GM18526 (cell line): ENCODE measurements around the gene PCSK2.

ENCODE experiments used
- POLR2A ChIP-seq: IDR thresholded peaks from 3 replicates; pipeline ENCODE4 v1.6.1; 2011; ENCODE audit not compliant: insufficient read length; ENCODE audit errors: extremely low read depth

The PCSK2 gene

DNA sequence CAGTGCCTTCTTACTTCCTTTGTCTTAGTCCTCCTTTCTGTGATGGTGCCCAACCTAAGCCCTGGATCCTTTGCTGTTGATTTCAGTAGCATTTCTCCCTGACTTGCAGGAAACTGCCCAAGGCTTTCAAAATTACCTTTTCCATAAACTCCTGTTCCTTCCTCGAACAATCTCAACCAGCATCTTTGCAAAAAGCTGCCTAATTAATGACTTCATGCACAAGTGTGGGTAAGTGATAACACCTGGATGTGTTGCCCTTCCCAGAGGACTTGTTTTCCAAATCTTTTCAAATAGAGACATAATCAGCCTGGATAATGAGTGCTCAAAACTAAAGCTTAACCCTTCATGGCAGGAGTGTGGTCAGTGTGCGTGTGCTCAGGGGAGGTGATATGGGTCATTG is 118.0 kb downstream of the PCSK2 start:
- no peak for TF ChIP-seq POLR2A

DNA sequence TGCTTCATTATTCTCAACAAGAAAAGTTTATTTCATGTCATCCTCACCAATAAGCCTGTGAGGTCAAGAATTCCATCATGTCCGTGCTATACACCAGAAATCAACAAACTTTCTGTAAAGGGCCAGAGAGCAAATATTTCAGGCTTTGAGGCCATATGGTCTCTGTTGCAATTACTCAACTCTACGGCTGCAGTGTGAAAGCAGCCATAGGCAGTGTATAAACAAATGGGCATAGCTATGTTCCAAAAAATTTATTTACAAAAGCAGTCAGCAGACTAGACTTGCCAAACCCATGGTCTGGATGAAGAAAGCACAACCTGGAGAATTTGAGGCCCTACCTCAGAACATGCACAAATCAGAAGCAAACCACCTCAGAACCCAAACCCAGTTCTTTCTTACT is 118.5 kb downstream of the PCSK2 start:
- TF ChIP-seq POLR2A, result no peak

DNA sequence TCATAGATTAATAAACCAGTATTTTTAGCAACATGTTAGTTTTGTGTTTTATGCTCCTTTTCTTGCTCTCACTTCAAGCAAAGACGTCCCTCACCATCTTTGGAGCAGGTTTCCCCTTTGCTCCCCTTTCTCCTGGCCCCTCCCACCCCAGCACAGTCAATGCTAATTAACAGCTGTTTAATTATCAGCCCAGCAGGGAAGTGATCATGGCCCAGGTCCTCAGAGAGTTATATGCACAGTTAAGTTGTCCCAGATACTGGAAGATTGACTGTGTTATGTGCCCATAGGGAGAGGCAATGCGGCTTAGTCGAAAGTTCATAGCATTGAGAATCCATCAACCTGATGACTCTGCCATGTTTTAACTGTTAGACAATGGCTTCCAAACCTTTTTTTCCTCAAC is 123.5 kb downstream of the PCSK2 start:
- no peak for TF ChIP-seq POLR2A

GRCh38 chr20:17357238-17357637 is 130.4 kb downstream of the PCSK2 start:
- no peak for TF ChIP-seq POLR2A

- no peak for TF ChIP-seq POLR2A
These were observed 132.0 kb downstream of the PCSK2 start for GRCh38 chr20:17358854-17359253.

GRCh38 chr20:17364681-17365080 is 137.8 kb downstream of the PCSK2 start:
- no peak for TF ChIP-seq POLR2A

DNA sequence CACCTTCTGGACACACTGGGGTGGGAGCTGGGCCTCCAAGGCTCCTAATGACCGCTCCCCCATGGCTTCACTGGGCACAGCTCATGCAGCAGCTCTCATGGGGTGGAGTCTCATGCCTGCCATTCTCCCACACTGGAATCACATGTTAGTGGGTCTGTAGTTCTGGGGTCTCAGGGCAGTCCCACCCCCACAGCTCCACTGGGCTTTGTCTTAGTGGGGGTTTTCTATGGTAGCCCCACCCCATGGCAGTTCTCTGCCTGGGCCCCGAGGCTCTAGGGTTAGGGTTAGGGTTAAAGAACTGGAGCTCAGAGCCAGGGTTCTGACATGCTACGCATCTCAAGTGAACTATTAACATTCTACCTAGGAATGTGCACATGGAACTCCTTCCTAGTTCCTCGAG is 139.0 kb downstream of the PCSK2 start:
- no peak for TF ChIP-seq POLR2A

DNA sequence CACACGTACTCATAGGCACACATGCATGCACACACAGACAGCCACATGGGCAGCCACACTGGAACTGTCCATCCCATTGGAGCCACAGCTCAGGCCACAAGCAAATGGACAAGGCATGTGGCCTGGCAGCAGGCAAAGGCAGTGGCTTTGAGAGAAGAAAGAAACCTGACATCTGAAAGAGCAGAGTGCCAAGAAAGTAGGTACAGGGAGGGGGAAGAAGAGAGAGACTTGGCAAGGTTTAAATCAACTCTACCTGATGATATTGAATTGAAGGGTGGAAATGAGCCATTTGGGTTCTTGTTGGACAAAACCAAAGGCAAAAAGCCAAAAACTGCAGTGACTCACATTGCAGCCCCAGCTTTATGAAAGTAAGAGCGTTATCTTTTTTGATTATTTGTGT is 142.7 kb downstream of the PCSK2 start:
- no peak for TF ChIP-seq POLR2A

- TF ChIP-seq POLR2A, result no peak
These were observed 146.1 kb downstream of the PCSK2 start for GRCh38 chr20:17372806-17373440.

DNA sequence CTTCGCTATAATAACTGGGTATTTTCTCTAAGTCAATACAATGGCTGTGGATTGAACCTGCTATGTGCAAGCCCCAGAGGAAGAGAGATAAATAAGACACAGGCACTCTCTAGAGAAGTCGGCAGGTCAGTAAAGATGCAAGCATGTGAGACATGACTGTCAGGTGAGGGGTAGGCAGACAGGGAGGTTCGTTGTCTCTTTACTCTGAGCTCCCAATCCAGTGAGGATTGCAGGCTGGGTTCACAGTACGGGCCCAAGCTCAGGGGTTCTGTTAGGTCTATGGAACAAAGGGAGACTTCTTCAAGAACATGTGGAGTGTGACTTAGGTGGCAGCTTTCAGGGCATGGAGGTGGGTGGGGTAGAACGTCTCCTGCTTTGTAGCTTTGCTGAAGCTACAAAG is 147.2 kb downstream of the PCSK2 start:
- TF ChIP-seq POLR2A, result no peak

GRCh38 chr20:17376031-17376430 is 149.2 kb downstream of the PCSK2 start:
- no peak for TF ChIP-seq POLR2A

- no peak for TF ChIP-seq POLR2A
These were observed 150.4 kb downstream of the PCSK2 start for GRCh38 chr20:17377231-17377630.

GRCh38 chr20:17379651-17380050 is 152.8 kb downstream of the PCSK2 start:
- no peak for TF ChIP-seq POLR2A

- no peak for TF ChIP-seq POLR2A
These were observed 154.0 kb downstream of the PCSK2 start for GRCh38 chr20:17380801-17381200.

- no peak for TF ChIP-seq POLR2A
These were observed 154.9 kb downstream of the PCSK2 start for GRCh38 chr20:17381724-17382123.

DNA sequence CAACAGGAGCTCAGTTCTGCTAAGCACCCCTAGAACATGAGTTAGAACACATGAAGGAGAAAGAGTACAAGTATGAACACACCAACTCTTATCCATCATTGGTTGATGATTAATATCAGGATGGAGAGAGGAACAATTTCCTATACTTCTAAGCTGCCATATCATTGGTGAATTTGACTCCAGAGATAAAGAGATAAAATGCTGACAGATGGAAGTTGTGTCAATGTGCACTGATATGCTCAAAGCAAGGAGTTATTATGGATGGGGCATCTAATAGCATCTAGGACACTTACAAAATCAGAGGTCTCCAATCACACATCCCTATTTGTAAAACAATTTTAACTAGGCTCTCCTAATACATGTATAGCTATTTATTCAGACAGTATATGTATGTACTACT is 159.0 kb downstream of the PCSK2 start:
- no peak for TF ChIP-seq POLR2A

DNA sequence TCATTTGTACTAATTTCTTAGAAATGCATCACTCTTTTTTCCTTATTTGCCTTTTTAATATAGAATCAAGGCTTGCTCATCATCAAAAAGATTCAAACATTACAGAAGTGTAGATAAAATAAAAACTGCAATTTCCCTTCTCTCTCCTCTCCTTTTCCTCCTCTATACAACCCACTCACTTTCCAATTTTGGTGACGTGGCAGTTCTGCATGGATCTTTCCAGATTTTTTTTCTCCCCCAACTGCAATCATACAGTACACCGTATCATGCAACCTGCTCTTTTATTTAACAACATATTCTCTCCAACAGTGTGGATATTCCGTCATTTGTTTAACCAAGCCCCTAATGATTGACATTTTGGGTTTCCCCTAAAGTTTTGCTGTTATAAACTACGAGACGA is 163.8 kb downstream of the PCSK2 start:
- TF ChIP-seq POLR2A, result no peak
